H1 (cell line): ENCODE results near the gene CELA1. TPM values are rescaled to one million over a fixed set of nuclear protein-coding genes. Genes with fewer than 3 reads are reported as not detected.

ENCODE experiments used
- EGR1 ChIP-seq: IDR thresholded peaks from 2 replicates; pipeline ENCODE4 v1.6.1; 2011; ENCODE audit warnings: low read depth, low read length, borderline replicate concordance
- RNF2 ChIP-seq: fragments of 200-900, 300-1000 bp; sonication (generic); IDR thresholded peaks from 2 replicates; pipeline ENCODE4 v1.7.1; 2016; ENCODE audit warnings: borderline replicate concordance, low read depth, mild to moderate bottlenecking, antibody characterized with exemption, low read length; ENCODE audit not compliant: poor library complexity, severe bottlenecking; ENCODE audit errors: missing control alignments
- polyA plus RNA-seq, 7 experiments: library from polyadenylated mRNA; depleted of rRNA in 3 of 7; stranded (reverse) in 5 of 7; unstranded in 2 of 7; fragments of >200 nt in 5 of 7; fragments of 200-250 nt in 2 of 7; gene quantifications; 1 replicate in 5 of 7; 2 replicates in 1 of 7; 4 replicates in 1 of 7; pipeline versions ENCODE4 v1.2.1 to v1.2.3, GENCODE V29; 2011 to 2013; ENCODE audit warnings: missing spikeins in 2 of 7, mixed read lengths in 2 of 7
- total RNA-seq: library from RNA; stranded (reverse); fragmentation: NEBNext Ultra II Directional; extraction: Animal tissue kit (Norgen Biotek cat#: 25700); gene quantifications from 2 replicates; pipeline ENCODE4 v1.2.1, GENCODE V29; 2021
- TF ChIP-seq, protein P1 (sequence below): IDR thresholded peaks from 2 replicates; pipeline ENCODE4 v1.6.1; 2012; ENCODE audit warnings: low read length, inconsistent platforms
- TF ChIP-seq, protein P2 (sequence below): IDR thresholded peaks from 2 replicates; pipeline ENCODE4 v1.6.1; 2012; ENCODE audit warnings: inconsistent platforms

Gene CELA1
- total and polyA plus RNA-seq, 2 of the 8 experiments (the other 6 are each of a cell fraction or from before 2014, with no cell fraction given) = 0.09 TPM; not detected in 1

DNA sequence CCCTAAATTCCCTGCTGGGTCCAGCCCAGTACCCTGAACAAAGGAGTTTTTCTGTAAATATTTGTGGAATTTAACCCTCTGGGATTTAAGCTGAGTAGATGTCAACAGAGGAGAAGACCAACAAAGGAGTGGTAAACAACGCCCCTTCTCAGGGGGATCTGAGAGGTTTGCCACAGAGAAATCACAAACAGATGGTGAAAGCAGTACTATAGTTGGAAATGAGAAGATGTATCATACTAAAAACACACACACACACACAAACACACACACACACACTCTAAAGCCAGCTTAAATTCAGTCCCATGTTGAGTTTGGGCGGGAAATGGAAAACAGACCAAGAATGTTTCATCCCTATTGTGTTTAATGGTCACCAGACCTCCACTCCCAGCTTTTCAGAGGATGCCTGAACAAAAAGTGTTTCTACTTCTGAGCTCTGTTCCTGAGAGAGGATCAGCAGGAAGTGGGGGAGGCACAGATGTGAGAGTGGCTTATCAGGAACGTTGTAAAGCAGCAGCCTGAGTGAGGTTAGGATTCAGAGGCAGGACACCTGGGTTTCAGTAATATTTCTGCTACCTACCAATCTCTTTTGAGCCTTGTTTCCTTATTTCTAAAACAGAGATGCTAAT, 25.7 kb downstream of the CELA1 start (continued):
- TF ChIP-seq RNF2 (no peak), EGR1 (no peak)
- TF ChIP-seq, protein P1, sequence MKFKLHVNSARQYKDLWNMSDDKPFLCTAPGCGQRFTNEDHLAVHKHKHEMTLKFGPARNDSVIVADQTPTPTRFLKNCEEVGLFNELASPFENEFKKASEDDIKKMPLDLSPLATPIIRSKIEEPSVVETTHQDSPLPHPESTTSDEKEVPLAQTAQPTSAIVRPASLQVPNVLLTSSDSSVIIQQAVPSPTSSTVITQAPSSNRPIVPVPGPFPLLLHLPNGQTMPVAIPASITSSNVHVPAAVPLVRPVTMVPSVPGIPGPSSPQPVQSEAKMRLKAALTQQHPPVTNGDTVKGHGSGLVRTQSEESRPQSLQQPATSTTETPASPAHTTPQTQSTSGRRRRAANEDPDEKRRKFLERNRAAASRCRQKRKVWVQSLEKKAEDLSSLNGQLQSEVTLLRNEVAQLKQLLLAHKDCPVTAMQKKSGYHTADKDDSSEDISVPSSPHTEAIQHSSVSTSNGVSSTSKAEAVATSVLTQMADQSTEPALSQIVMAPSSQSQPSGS = no peak
- TF ChIP-seq, protein P2, sequence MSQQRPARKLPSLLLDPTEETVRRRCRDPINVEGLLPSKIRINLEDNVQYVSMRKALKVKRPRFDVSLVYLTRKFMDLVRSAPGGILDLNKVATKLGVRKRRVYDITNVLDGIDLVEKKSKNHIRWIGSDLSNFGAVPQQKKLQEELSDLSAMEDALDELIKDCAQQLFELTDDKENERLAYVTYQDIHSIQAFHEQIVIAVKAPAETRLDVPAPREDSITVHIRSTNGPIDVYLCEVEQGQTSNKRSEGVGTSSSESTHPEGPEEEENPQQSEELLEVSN = peak; percentile 71; the same call in 1 of the 2 replicates
